Raji (cell line): ENCODE results near the gene BMAL1.

Experiments
- POLR2A ChIP-seq: IDR thresholded peaks from 2 replicates; pipeline ENCODE4 v1.6.1; 2011; ENCODE audit warnings: low read depth, low read length, control low read depth; ENCODE audit not compliant: insufficient read depth

The BMAL1 gene

GRCh38 chr11:13280092-13280722 is 2.6 kb downstream of the BMAL1 start:
- no peak for TF ChIP-seq POLR2A

GRCh38 chr11:13280777-13281176 is 3.2 kb downstream of the BMAL1 start:
- no peak for TF ChIP-seq POLR2A

- TF ChIP-seq POLR2A = no peak
These were observed 6.0 kb downstream of the BMAL1 start for GRCh38 chr11:13283636-13284035.

- no peak for TF ChIP-seq POLR2A
These were observed 7.4 kb downstream of the BMAL1 start for GRCh38 chr11:13284776-13285588.

- no peak for TF ChIP-seq POLR2A
These were observed 8.8 kb downstream of the BMAL1 start for GRCh38 chr11:13286279-13286821.

- no peak for TF ChIP-seq POLR2A
These were observed 9.4 kb downstream of the BMAL1 start for GRCh38 chr11:13287036-13287435.

- no peak for TF ChIP-seq POLR2A
These were observed 10.1 kb downstream of the BMAL1 start for GRCh38 chr11:13287681-13288080.

- no peak for TF ChIP-seq POLR2A
These were observed 10.9 kb downstream of the BMAL1 start for GRCh38 chr11:13288375-13289029.

- TF ChIP-seq POLR2A = no peak
These were observed 11.5 kb downstream of the BMAL1 start for GRCh38 chr11:13289081-13289480.

GRCh38 chr11:13290221-13290980 is 12.8 kb downstream of the BMAL1 start:
- TF ChIP-seq POLR2A = no peak

GRCh38 chr11:13291361-13291760 is 13.8 kb downstream of the BMAL1 start:
- no peak for TF ChIP-seq POLR2A

GRCh38 chr11:13291800-13292199 is 14.2 kb downstream of the BMAL1 start:
- no peak for TF ChIP-seq POLR2A

GRCh38 chr11:13292970-13293369 is 15.4 kb downstream of the BMAL1 start:
- no peak for TF ChIP-seq POLR2A

GRCh38 chr11:13294178-13294577 is 16.6 kb downstream of the BMAL1 start:
- TF ChIP-seq POLR2A = no peak
